RPMI8226 (cell line): ENCODE measurements around the gene EFNA4.

ENCODE experiments used
- DNase-seq: peaks from one replicate; pipeline ENCODE4 v3.0.0-alpha.2; 2015

EFNA4 gene

GRCh38 chr1:155052439-155053395, 10.8 kb upstream of the EFNA4 start:
- peak; percentile 75 for DNase-seq

- DNase-seq: no peak
Measured at GRCh38 chr1:155053531-155054105, 9.9 kb upstream of the EFNA4 start.

- no peak for DNase-seq
Measured at GRCh38 chr1:155057104-155057503, 6.4 kb upstream of the EFNA4 start.

GRCh38 chr1:155057788-155058211, 5.7 kb upstream of the EFNA4 start:
- peak; percentile 39 for DNase-seq

GRCh38 chr1:155060736-155061135, 2.8 kb upstream of the EFNA4 start:
- no peak for DNase-seq

GRCh38 chr1:155061381-155062150, 2.0 kb upstream of the EFNA4 start:
- DNase-seq: peak; percentile 98

GRCh38 chr1:155062151-155062686, 1.3 kb upstream of the EFNA4 start:
- DNase-seq: no peak

GRCh38 chr1:155062702-155063411, 683 bp upstream of the EFNA4 start:
- peak; percentile 64 for DNase-seq

- peak; percentile 75 for DNase-seq
Measured at GRCh38 chr1:155064111-155064831, 731 bp downstream of the EFNA4 start.

GRCh38 chr1:155064832-155065429, 1.4 kb downstream of the EFNA4 start:
- no peak for DNase-seq

GRCh38 chr1:155066777-155067176, 3.2 kb downstream of the EFNA4 start:
- no peak for DNase-seq

GRCh38 chr1:155068599-155068998, 5.1 kb downstream of the EFNA4 start:
- no peak for DNase-seq

GRCh38 chr1:155069551-155070157, 6.1 kb downstream of the EFNA4 start:
- peak; percentile 77 for DNase-seq

- no peak for DNase-seq
Measured at GRCh38 chr1:155070158-155070621, 6.7 kb downstream of the EFNA4 start.

GRCh38 chr1:155070721-155071569, 7.4 kb downstream of the EFNA4 start:
- DNase-seq: peak; percentile 93

- DNase-seq: no peak
Measured at GRCh38 chr1:155071701-155072100, 8.2 kb downstream of the EFNA4 start.

GRCh38 chr1:155072531-155073289, 9.2 kb downstream of the EFNA4 start:
- DNase-seq: no peak

GRCh38 chr1:155073377-155074242, 10.1 kb downstream of the EFNA4 start:
- no peak for DNase-seq
